Transverse colon (tissue), 4 donors: Measurements from ENCODE around the gene ROBO1.

ENCODE experiments used
- EP300 ChIP-seq: sonication (generic); formaldehyde crosslinking; IDR thresholded peaks from one replicate; pipeline ENCODE4 v1.6.1; 2017; ENCODE audit warnings: antibody characterized with exemption, low read depth
- POLR2A ChIP-seq: fragments of 450-650 bp; IDR thresholded peaks from one replicate; pipeline ENCODE4 v1.6.1; 2016; ENCODE audit warnings: antibody characterized with exemption, mild to moderate bottlenecking, moderate library complexity
- POLR2AphosphoS5 ChIP-seq, 3 donors: sonication (generic); formaldehyde crosslinking; IDR thresholded peaks; one replicate each; pipeline ENCODE4 v1.6.1; 2016; ENCODE audit warnings: antibody characterized with exemption in 3 of 3
- TF ChIP-seq, protein P1 (sequence below), 5 experiments: fragments of 200-600 bp in 3 of 5; fragments of 450-650 bp in 2 of 5; sonication (generic) in 3 of 5; IDR thresholded peaks; 1 replicate in 2 of 5; 2 replicates in 3 of 5; pipeline ENCODE4 v1.5.1; 2016 to 2017; ENCODE audit warnings: antibody characterized with exemption in 5 of 5, inconsistent platforms in 3 of 5, mild to moderate bottlenecking in 2 of 5, moderate library complexity in 1 of 5

- TF ChIP-seq, protein P1, sequence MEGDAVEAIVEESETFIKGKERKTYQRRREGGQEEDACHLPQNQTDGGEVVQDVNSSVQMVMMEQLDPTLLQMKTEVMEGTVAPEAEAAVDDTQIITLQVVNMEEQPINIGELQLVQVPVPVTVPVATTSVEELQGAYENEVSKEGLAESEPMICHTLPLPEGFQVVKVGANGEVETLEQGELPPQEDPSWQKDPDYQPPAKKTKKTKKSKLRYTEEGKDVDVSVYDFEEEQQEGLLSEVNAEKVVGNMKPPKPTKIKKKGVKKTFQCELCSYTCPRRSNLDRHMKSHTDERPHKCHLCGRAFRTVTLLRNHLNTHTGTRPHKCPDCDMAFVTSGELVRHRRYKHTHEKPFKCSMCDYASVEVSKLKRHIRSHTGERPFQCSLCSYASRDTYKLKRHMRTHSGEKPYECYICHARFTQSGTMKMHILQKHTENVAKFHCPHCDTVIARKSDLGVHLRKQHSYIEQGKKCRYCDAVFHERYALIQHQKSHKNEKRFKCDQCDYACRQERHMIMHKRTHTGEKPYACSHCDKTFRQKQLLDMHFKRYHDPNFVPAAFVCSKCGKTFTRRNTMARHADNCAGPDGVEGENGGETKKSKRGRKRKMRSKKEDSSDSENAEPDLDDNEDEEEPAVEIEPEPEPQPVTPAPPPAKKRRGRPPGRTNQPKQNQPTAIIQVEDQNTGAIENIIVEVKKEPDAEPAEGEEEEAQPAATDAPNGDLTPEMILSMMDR (IDR thresholded peaks at IDR 0.05), result no peak
- TF ChIP-seq POLR2AphosphoS5 (IDR thresholded peaks at IDR 0.05), result no peak
- TF ChIP-seq EP300, result no peak
- TF ChIP-seq POLR2A, result no peak
Observed at GRCh38 chr3:78827618-78828017, 940.2 kb downstream of the ROBO1 start.
